Thyroid gland (tissue), 4 donors: ENCODE measurements around the gene TNFAIP8L2.

Source experiments
- POLR2A ChIP-seq, 2 donors: fragments of 450-650 bp; IDR thresholded peaks; one replicate each; pipeline ENCODE4 v1.6.1; 2017; ENCODE audit warnings: antibody characterized with exemption in 2 of 2, mild to moderate bottlenecking in 2 of 2, moderate library complexity in 1 of 2
- TF ChIP-seq, protein P1 (sequence below), 6 experiments: fragments of 200-600 bp in 3 of 6; fragments of 450-650 bp in 3 of 6; sonication (generic) in 3 of 6; IDR thresholded peaks; one replicate each; pipeline ENCODE4 v1.5.1; 2016 to 2019; ENCODE audit warnings: antibody characterized with exemption in 6 of 6, mild to moderate bottlenecking in 2 of 6, inconsistent platforms in 1 of 6, moderate library complexity in 1 of 6

GRCh38 chr1:151108331-151108730 lies 48.1 kb upstream of the TNFAIP8L2 start:
- TF ChIP-seq, protein P1, sequence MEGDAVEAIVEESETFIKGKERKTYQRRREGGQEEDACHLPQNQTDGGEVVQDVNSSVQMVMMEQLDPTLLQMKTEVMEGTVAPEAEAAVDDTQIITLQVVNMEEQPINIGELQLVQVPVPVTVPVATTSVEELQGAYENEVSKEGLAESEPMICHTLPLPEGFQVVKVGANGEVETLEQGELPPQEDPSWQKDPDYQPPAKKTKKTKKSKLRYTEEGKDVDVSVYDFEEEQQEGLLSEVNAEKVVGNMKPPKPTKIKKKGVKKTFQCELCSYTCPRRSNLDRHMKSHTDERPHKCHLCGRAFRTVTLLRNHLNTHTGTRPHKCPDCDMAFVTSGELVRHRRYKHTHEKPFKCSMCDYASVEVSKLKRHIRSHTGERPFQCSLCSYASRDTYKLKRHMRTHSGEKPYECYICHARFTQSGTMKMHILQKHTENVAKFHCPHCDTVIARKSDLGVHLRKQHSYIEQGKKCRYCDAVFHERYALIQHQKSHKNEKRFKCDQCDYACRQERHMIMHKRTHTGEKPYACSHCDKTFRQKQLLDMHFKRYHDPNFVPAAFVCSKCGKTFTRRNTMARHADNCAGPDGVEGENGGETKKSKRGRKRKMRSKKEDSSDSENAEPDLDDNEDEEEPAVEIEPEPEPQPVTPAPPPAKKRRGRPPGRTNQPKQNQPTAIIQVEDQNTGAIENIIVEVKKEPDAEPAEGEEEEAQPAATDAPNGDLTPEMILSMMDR (IDR thresholded peaks at IDR 0.05): no peak
- TF ChIP-seq POLR2A (IDR thresholded peaks at IDR 0.05): no peak
